Astrocyte of the cerebellum (primary cell): ENCODE data around the gene ACE2.

Source experiments
- DNase-seq: peaks from one replicate; pipeline ENCODE4 v3.0.0-alpha.2; 2011; ENCODE audit warnings: low read depth
- H3K4me3 ChIP-seq: 2 replicates; pipeline ENCODE4 v1.5.1; 2011; ENCODE audit warnings: mild to moderate bottlenecking, low read depth, low read length, moderate library complexity
- in situ Hi-C: cut with HindIII; loops from 2 replicates; pipeline ENCODE4 v1.10.0; 2017; ENCODE audit warnings: low sequenced_read_pairs
- TF ChIP-seq, protein P1 (sequence below): IDR thresholded peaks from 2 replicates; pipeline ENCODE4 v1.5.1; 2012; ENCODE audit warnings: low read length, low read depth, moderate library complexity, mild to moderate bottlenecking; ENCODE audit errors: missing control alignments

Gene ACE2

GRCh38 chrX:15631637-15632036 lies 30.9 kb upstream of the ACE2 start:
- TF ChIP-seq, protein P1, sequence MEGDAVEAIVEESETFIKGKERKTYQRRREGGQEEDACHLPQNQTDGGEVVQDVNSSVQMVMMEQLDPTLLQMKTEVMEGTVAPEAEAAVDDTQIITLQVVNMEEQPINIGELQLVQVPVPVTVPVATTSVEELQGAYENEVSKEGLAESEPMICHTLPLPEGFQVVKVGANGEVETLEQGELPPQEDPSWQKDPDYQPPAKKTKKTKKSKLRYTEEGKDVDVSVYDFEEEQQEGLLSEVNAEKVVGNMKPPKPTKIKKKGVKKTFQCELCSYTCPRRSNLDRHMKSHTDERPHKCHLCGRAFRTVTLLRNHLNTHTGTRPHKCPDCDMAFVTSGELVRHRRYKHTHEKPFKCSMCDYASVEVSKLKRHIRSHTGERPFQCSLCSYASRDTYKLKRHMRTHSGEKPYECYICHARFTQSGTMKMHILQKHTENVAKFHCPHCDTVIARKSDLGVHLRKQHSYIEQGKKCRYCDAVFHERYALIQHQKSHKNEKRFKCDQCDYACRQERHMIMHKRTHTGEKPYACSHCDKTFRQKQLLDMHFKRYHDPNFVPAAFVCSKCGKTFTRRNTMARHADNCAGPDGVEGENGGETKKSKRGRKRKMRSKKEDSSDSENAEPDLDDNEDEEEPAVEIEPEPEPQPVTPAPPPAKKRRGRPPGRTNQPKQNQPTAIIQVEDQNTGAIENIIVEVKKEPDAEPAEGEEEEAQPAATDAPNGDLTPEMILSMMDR = no peak
- DNase-seq = no peak
- in situ Hi-C loops = no loop called here
- no peak overlapping the region for H3K4me3 ChIP-seq

GRCh38 chrX:15623054-15623453 lies 22.3 kb upstream of the ACE2 start:
- H3K4me3 ChIP-seq = no peak overlapping the region

DNA sequence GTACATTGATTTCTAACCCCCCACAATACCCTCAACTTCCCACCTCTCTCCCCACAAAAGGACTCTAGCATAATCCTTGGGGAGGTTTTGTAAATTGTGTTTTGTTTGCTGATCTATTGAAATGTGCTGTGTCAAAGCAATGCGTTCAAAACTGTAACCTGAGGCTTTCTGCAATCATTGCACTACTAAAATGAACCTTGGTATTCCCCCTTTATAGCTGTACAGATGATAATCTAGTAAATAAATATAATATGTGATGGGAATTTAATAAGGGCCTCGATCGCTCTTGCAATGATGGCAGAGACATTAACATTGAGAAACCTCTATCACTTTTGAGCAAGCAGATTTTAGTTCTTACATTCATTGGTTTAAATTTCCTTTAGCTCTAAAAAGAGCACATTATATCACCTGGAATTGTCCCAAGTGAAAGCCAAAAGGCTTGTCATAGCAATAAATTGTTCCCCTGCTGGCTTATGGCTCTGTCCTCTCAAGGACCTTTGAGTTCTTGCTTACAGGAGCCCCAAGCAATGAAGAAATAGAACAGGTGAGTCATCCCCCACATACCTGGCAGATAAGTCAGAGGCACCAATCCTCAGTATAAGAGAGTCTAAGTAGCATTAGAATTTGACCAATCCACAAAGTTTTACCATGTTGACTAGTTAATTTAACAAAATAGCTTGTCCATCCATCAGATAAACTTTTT lies 18.4 kb upstream of the ACE2 start:
- TF ChIP-seq, protein P1 = no peak
- no peak for DNase-seq
- H3K4me3 ChIP-seq = no peak overlapping the region
- in situ Hi-C loops = no loop called here

More at GRCh38 chrX:15623054-15623453, 22.3 kb upstream of the ACE2 start:
- no peak for DNase-seq
- TF ChIP-seq, protein P1 = no peak
- in situ Hi-C loops = no loop called here

DNA sequence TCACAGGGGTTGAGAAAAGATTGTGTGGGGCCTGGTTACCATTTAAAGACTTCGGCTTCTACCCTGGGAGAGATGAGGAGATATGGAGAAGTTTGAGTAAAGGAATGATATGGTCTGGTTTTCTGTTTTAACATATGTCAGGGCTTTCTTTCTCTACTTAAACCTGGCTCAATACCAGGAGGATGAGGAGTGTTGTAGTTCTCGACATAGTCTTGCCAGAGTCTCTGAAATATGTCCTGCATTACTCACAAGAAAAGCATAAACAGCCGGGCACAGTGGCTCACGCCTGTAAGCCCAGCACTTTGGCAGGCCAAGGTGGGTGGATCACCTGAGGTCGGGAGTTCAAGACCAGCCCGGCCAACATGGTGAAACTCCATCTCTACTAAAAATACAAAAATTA lies 16.4 kb upstream of the ACE2 start:
- no peak overlapping the region for H3K4me3 ChIP-seq
- TF ChIP-seq, protein P1 = no peak
- in situ Hi-C loops = no loop called here
- DNase-seq = no peak

GRCh38 chrX:15616531-15616930 lies 15.8 kb upstream of the ACE2 start:
- in situ Hi-C loops = no loop called here

GRCh38 chrX:15607067-15607466 lies 6.3 kb upstream of the ACE2 start:
- H3K4me3 ChIP-seq = no peak overlapping the region
- TF ChIP-seq, protein P1 = no peak
- no peak for DNase-seq
- in situ Hi-C loops = no loop called here

More at GRCh38 chrX:15616531-15616930, 15.8 kb upstream of the ACE2 start:
- H3K4me3 ChIP-seq = no peak overlapping the region
- TF ChIP-seq, protein P1 = no peak
- no peak for DNase-seq

GRCh38 chrX:15606136-15606535 lies 5.4 kb upstream of the ACE2 start:
- in situ Hi-C loops = no loop called here
- TF ChIP-seq, protein P1 = no peak
- no peak for DNase-seq
- no peak overlapping the region for H3K4me3 ChIP-seq
